ENCODE results near the gene AIDA. TPM values are rescaled to one million over a fixed set of nuclear protein-coding genes. Genes with fewer than 3 reads are reported as not detected.

AIDA gene
- total and polyA plus RNA-seq, 7 donors, result 34.9 to 104 (median 71.5) TPM

- TF ChIP-seq EP300 (IDR thresholded peaks at IDR 0.05), result no peak
- peak in 1 of 4 donors; percentile 36 for TF ChIP-seq POLR2AphosphoS5 (IDR thresholded peaks at IDR 0.05)
- no peak for TF ChIP-seq CTCF (IDR thresholded peaks at IDR 0.05)
- no peak for TF ChIP-seq POLR2A (IDR thresholded peaks at IDR 0.05)
- 83 to 84% methylated on average over 7 of the region's 7 CpGs for WGBS, 2 donors
- H3K36me3 ChIP-seq, result peaks cover 24 to 68% (median 42%) of the 10 kb centered on the region in 4 donors
These were observed 46.3 kb downstream of the AIDA start for GRCh38 chr1:222665964-222666363.

GRCh38 chr1:222663431-222663934 lies 48.8 kb downstream of the AIDA start:
- Histone ChIP-seq H3K36me3 (peaks cover 32 to 88% (median 60%) of the 10 kb centered on the region in 4 donors), H3K27ac (no peak overlapping the region), H3K27me3 (no peaks in the 10 kb centered on the region), H3K4me3 (no peak overlapping the region), H3K4me1 (peaks cover 0 to 25% (median 13%) of the 10 kb centered on the region in 4 donors), H3K9me3 (no peaks in the 10 kb centered on the region)
- 97 to 98% methylated on average over 4 of the region's 4 CpGs for WGBS, 2 donors
- intact Hi-C loops (cut with DNase I), result no loop called here
- DNase-seq, result no peak
- TF ChIP-seq POLR2AphosphoS5 (IDR thresholded peaks at IDR 0.05), result no peak
- no peak for TF ChIP-seq POLR2A (IDR thresholded peaks at IDR 0.05)
- no peak for TF ChIP-seq EP300 (IDR thresholded peaks at IDR 0.05)
- TF ChIP-seq CTCF (IDR thresholded peaks at IDR 0.05), result no peak

More at GRCh38 chr1:222665964-222666363, 46.3 kb downstream of the AIDA start:
- H3K4me3 ChIP-seq, result no peak overlapping the region
- intact Hi-C loops (cut with DNase I), result no loop called here
- no peaks in the 10 kb centered on the region for H3K9me3 ChIP-seq
- peaks cover 0 to 25% (median 13%) of the 10 kb centered on the region in 4 donors for H3K4me1 ChIP-seq
- DNase-seq, result no peak
- no peaks in the 10 kb centered on the region for H3K27me3 ChIP-seq
- H3K27ac ChIP-seq, result peak overlapping the region in 3 of 4 donors; percentile 32 to 64 (median 62)

- TF ChIP-seq POLR2AphosphoS5 (IDR thresholded peaks at IDR 0.05) (no peak), CTCF (IDR thresholded peaks at IDR 0.05) (no peak), EP300 (IDR thresholded peaks at IDR 0.05) (no peak), POLR2A (IDR thresholded peaks at IDR 0.05) (no peak)
- intact Hi-C loops (cut with DNase I), result no loop called here
- Histone ChIP-seq H3K4me1 (no peaks in the 10 kb centered on the region), H3K4me3 (no peak overlapping the region), H3K27ac (no peak overlapping the region), H3K27me3 (no peaks in the 10 kb centered on the region), H3K36me3 (peaks cover 32 to 99% (median 64%) of the 10 kb centered on the region in 4 donors), H3K9me3 (no peaks in the 10 kb centered on the region)
- 85 to 93% methylated on average over 2 of the region's 2 CpGs for WGBS, 2 donors
- DNase-seq, result no peak
These were observed 54.4 kb downstream of the AIDA start for GRCh38 chr1:222657899-222658298.

- TF ChIP-seq POLR2A (IDR thresholded peaks at IDR 0.05), result no peak
- Histone ChIP-seq H3K36me3 (peaks cover 26 to 99% (median 62%) of the 10 kb centered on the region in 4 donors), H3K4me3 (no peak overlapping the region), H3K27ac (no peak overlapping the region), H3K9me3 (no peaks in the 10 kb centered on the region), H3K27me3 (no peaks in the 10 kb centered on the region), H3K4me1 (no peaks in the 10 kb centered on the region)
- DNase-seq, result no peak
- intact Hi-C loops (cut with DNase I), result no loop called here
- WGBS, 2 donors, result 96 to 98% methylated on average over 2 of the region's 2 CpGs
These were observed 55.7 kb downstream of the AIDA start for GRCh38 chr1:222656391-222657155.

- intact Hi-C loops (cut with DNase I), result no loop called here
- Histone ChIP-seq H3K4me3 (no peak overlapping the region), H3K27me3 (no peaks in the 10 kb centered on the region), H3K36me3 (peaks cover 29 to 99% (median 54%) of the 10 kb centered on the region in 4 donors), H3K27ac (peak overlapping the region in 2 of 4 donors; percentile 4 to 15), H3K4me1 (no peaks in the 10 kb centered on the region), H3K9me3 (no peaks in the 10 kb centered on the region)
- WGBS, 2 donors, result 39 to 75% methylated on average over 5 of the region's 5 CpGs
- TF ChIP-seq POLR2A (IDR thresholded peaks at IDR 0.05) (no peak), EP300 (IDR thresholded peaks at IDR 0.05) (no peak), POLR2AphosphoS5 (IDR thresholded peaks at IDR 0.05) (no peak), CTCF (IDR thresholded peaks at IDR 0.05) (no peak)
- DNase-seq, result no peak
These were observed 57.4 kb downstream of the AIDA start for GRCh38 chr1:222654849-222655248.
